Suprapubic skin (tissue), 4 donors: ENCODE results near the gene IL20RA.

Experiments used
- EP300 ChIP-seq: sonication (generic); formaldehyde crosslinking; IDR thresholded peaks from one replicate; pipeline ENCODE4 v1.6.1; 2017; ENCODE audit warnings: antibody characterized with exemption
- POLR2AphosphoS5 ChIP-seq, 3 donors: sonication (generic); formaldehyde crosslinking; IDR thresholded peaks; one replicate each; pipeline ENCODE4 v1.6.1; 2017; ENCODE audit warnings: antibody characterized with exemption in 3 of 3
- TF ChIP-seq, protein P1 (sequence below), 2 donors: fragments of 200-600 bp in 1 of 2; fragments of 450-650 bp in 1 of 2; sonication (generic) in 1 of 2; IDR thresholded peaks; one replicate each; pipeline ENCODE4 v1.5.1; 2016 to 2019; ENCODE audit warnings: antibody characterized with exemption in 2 of 2, mild to moderate bottlenecking in 1 of 2, moderate library complexity in 1 of 2

DNA sequence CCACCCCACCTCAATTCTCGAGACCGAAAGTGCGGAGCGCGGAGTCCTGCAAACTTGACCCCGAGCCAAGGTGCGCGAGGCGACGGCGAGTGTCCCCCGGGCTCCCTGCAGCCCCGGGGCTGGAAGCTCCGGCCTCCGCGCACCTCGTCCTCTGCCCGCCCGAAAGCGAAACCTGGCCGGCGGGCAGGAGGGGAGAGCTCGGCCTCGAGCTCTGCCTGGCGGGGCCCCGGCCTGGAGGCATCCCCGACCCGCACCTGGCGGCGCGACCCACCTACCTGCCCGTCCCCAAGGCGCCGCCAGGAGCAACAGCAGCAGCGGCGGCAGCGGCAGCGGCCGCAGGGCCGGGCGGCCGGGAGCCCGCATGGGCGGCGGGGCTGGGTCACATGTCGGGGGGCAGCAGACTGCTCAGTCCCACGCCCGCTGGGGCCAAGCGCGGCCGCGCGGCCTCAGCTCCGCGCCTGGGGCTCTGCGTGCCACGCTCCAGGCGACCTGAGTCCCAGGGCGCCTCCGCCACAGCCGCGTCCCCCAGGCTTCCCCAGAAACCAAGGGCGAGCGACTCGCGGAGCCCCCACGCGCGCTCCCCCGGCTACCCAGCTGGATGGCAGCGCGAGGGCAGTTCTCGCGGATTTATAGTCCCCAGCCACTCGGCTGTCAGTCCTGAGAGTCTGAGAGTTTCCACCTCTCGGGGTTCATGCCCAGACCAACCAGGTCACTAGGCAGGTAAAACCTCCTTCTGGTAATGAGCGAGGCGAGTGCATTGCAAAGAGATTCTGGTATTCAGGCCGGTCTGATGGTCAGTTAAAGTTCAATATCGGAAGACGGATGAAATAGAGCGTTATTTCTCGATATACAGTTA, at the start of gene IL20RA:
- TF ChIP-seq, protein P1, sequence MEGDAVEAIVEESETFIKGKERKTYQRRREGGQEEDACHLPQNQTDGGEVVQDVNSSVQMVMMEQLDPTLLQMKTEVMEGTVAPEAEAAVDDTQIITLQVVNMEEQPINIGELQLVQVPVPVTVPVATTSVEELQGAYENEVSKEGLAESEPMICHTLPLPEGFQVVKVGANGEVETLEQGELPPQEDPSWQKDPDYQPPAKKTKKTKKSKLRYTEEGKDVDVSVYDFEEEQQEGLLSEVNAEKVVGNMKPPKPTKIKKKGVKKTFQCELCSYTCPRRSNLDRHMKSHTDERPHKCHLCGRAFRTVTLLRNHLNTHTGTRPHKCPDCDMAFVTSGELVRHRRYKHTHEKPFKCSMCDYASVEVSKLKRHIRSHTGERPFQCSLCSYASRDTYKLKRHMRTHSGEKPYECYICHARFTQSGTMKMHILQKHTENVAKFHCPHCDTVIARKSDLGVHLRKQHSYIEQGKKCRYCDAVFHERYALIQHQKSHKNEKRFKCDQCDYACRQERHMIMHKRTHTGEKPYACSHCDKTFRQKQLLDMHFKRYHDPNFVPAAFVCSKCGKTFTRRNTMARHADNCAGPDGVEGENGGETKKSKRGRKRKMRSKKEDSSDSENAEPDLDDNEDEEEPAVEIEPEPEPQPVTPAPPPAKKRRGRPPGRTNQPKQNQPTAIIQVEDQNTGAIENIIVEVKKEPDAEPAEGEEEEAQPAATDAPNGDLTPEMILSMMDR (IDR thresholded peaks at IDR 0.05): no peak
- TF ChIP-seq POLR2AphosphoS5 (IDR thresholded peaks at IDR 0.05): no peak
- no peak for TF ChIP-seq EP300
